IPS-18a (cell line): Measurements from ENCODE around the gene PPP1R7.
A peak's percentile ranks its signal among the peaks of the same experiment; 100 is the strongest.
"Not testable (repeated sequence)": the region's sequence is repeated elsewhere in the genome, so short reads cannot be mapped to it uniquely, and the experiment has no call there.

Experiments
- H3K27ac ChIP-seq: one replicate; pipeline ENCODE4 v1.5.1; 2013; ENCODE audit warnings: low read length
- H3K27me3 ChIP-seq: one replicate; pipeline ENCODE4 v1.6.1; 2013; ENCODE audit warnings: mild to moderate bottlenecking, low read length; ENCODE audit not compliant: control insufficient read depth, insufficient read depth
- H3K36me3 ChIP-seq: one replicate; pipeline ENCODE4 v1.6.1; 2013; ENCODE audit warnings: low read depth, low read length; ENCODE audit not compliant: control insufficient read depth
- H3K4me1 ChIP-seq: one replicate; pipeline ENCODE4 v1.6.1; 2013; ENCODE audit warnings: low read depth, low read length; ENCODE audit not compliant: control insufficient read depth
- H3K4me3 ChIP-seq: one replicate; pipeline ENCODE4 v1.5.1; 2013; ENCODE audit warnings: low read length
- H3K9ac ChIP-seq: one replicate; pipeline ENCODE4 v1.6.1; 2013; ENCODE audit warnings: mild to moderate bottlenecking, low read length, moderate library complexity
- H3K9me3 ChIP-seq: one replicate; pipeline ENCODE4 v1.6.1; 2013; ENCODE audit warnings: low read depth, low read length; ENCODE audit not compliant: control insufficient read depth

Gene PPP1R7

GRCh38 chr2:241149925-241150659 lies at the start of gene PPP1R7:
Gene PPP1R7, plus strand, starts transcription at chr2:241150467. Its CDS starts 29 bp downstream, at chr2:241150496.
- H3K4me3 ChIP-seq = peak within 1 kb of the TSS; percentile 70
- H3K9me3 ChIP-seq = no peaks in the 10 kb centered on the region
- no peaks in the 10 kb centered on the region for H3K36me3 ChIP-seq
- no peak within 1 kb of the TSS for H3K27ac ChIP-seq
- peak within 1 kb of the TSS; percentile 35 for H3K9ac ChIP-seq
- H3K27me3 ChIP-seq = peaks cover 10% of the 10 kb centered on the region
- H3K4me1 ChIP-seq = peaks cover 4% of the 10 kb centered on the region

GRCh38 chr2:241102239-241102803 lies 47.9 kb upstream of the PPP1R7 start, which contains the start of gene MTERF4:
Gene MTERF4, minus strand, starts transcription at chr2:241102287. Its CDS starts 14 bp downstream, at chr2:241102273.
- Histone ChIP-seq H3K27me3 (no peaks in the 10 kb centered on the region), H3K27ac (peak within 1 kb of the TSS; percentile 46), H3K9ac (peak within 1 kb of the TSS; percentile 80), H3K36me3 (peaks cover 20% of the 10 kb centered on the region), H3K9me3 (no peaks in the 10 kb centered on the region), H3K4me3 (peak within 1 kb of the TSS; percentile 73), H3K4me1 (peaks cover 7% of the 10 kb centered on the region)

GRCh38 chr2:241103176-241103595 lies 47.1 kb upstream of the PPP1R7 start:
- Histone ChIP-seq H3K4me3 (peak overlapping the region; percentile 73), H3K27me3 (no peaks in the 10 kb centered on the region), H3K4me1 (peaks cover 7% of the 10 kb centered on the region), H3K9ac (peak overlapping the region; percentile 80), H3K36me3 (peaks cover 14% of the 10 kb centered on the region), H3K27ac (no peak overlapping the region), H3K9me3 (no peaks in the 10 kb centered on the region)

GRCh38 chr2:241104611-241105010 lies 45.7 kb upstream of the PPP1R7 start:
- not testable (repeated sequence) for H3K4me3 ChIP-seq, H3K27ac ChIP-seq, H3K27me3 ChIP-seq, H3K9ac ChIP-seq, H3K9me3 ChIP-seq, H3K36me3 ChIP-seq, H3K4me1 ChIP-seq

GRCh38 chr2:241105641-241106040 lies 44.6 kb upstream of the PPP1R7 start:
- H3K4me1 ChIP-seq = peaks cover 7% of the 10 kb centered on the region
- H3K4me3 ChIP-seq = no peak overlapping the region
- no peaks in the 10 kb centered on the region for H3K9me3 ChIP-seq
- no peak overlapping the region for H3K27ac ChIP-seq
- no peak overlapping the region for H3K9ac ChIP-seq
- H3K36me3 ChIP-seq = peaks cover 5% of the 10 kb centered on the region
- H3K27me3 ChIP-seq = no peaks in the 10 kb centered on the region

- no peak overlapping the region for H3K4me3 ChIP-seq
- H3K9me3 ChIP-seq = no peaks in the 10 kb centered on the region
- peaks cover 7% of the 10 kb centered on the region for H3K4me1 ChIP-seq
- H3K36me3 ChIP-seq = peaks cover 7% of the 10 kb centered on the region
- no peak overlapping the region for H3K27ac ChIP-seq
- no peaks in the 10 kb centered on the region for H3K27me3 ChIP-seq
- no peak overlapping the region for H3K9ac ChIP-seq
Measured at GRCh38 chr2:241107031-241107783, 43.1 kb upstream of the PPP1R7 start.

- no peak overlapping the region for H3K4me3 ChIP-seq
- no peak overlapping the region for H3K27ac ChIP-seq
- H3K36me3 ChIP-seq = peaks cover 11% of the 10 kb centered on the region
- H3K27me3 ChIP-seq = no peaks in the 10 kb centered on the region
- H3K9me3 ChIP-seq = no peaks in the 10 kb centered on the region
- no peak overlapping the region for H3K9ac ChIP-seq
- H3K4me1 ChIP-seq = peaks cover under 1% of the 10 kb centered on the region
Measured at GRCh38 chr2:241108271-241109209, 41.7 kb upstream of the PPP1R7 start.

- no peaks in the 10 kb centered on the region for H3K4me1 ChIP-seq
- H3K27me3 ChIP-seq = no peaks in the 10 kb centered on the region
- H3K4me3 ChIP-seq = no peak overlapping the region
- peaks cover 13% of the 10 kb centered on the region for H3K36me3 ChIP-seq
- H3K27ac ChIP-seq = no peak overlapping the region
- H3K9me3 ChIP-seq = no peaks in the 10 kb centered on the region
- no peak overlapping the region for H3K9ac ChIP-seq
Measured at GRCh38 chr2:241109210-241110088, 40.8 kb upstream of the PPP1R7 start.

- Histone ChIP-seq H3K27ac (no peak overlapping the region), H3K9ac (no peak overlapping the region), H3K36me3 (peaks cover 20% of the 10 kb centered on the region), H3K4me1 (no peaks in the 10 kb centered on the region), H3K27me3 (no peaks in the 10 kb centered on the region), H3K9me3 (no peaks in the 10 kb centered on the region), H3K4me3 (no peak overlapping the region)
Measured at GRCh38 chr2:241110089-241110606, 40.1 kb upstream of the PPP1R7 start.
